Hepatocyte (in vitro differentiated cells): Measurements from ENCODE around the gene EEF1AKMT3. TPM values are rescaled to one million over a fixed set of nuclear protein-coding genes. Genes with fewer than 3 reads are reported as not detected.
A peak's percentile ranks its signal among the peaks of the same experiment; 100 is the strongest.

Source experiments
- DNase-seq: peaks from one replicate; pipeline ENCODE4 v3.0.0-alpha.2; 2016; ENCODE audit warnings: low spot score
- H2AFZ ChIP-seq: fragments of 200-600 bp; sonication (generic); 2 replicates; pipeline ENCODE4 v1.6.0; 2016; ENCODE audit warnings: antibody characterized with exemption, mild to moderate bottlenecking
- H3K27ac ChIP-seq: fragments of 200-600 bp; sonication (generic); 2 replicates; pipeline ENCODE4 v1.5.1; 2016; ENCODE audit warnings: mild to moderate bottlenecking
- H3K27me3 ChIP-seq: fragments of 200-600 bp; sonication (generic); 2 replicates; pipeline ENCODE4 v1.6.1; 2016
- H3K36me3 ChIP-seq: fragments of 200-600 bp; sonication (generic); replicated peaks from 2 replicates; pipeline ENCODE4 v1.5.1; 2016; ENCODE audit warnings: low read depth; ENCODE audit not compliant: insufficient read depth
- H3K4me1 ChIP-seq: fragments of 200-600 bp; sonication (generic); 2 replicates; pipeline ENCODE4 v1.5.1; 2016; ENCODE audit warnings: mild to moderate bottlenecking, moderate library complexity; ENCODE audit not compliant: insufficient read depth
- H3K4me2 ChIP-seq: fragments of 200-600 bp; sonication (generic); 2 replicates; pipeline ENCODE4 v1.6.0; 2016
- H3K4me3 ChIP-seq: fragments of 200-600 bp; sonication (generic); 2 replicates; pipeline ENCODE4 v1.5.1; 2016; ENCODE audit warnings: mild to moderate bottlenecking
- H3K79me2 ChIP-seq: fragments of 200-600 bp; sonication (generic); 2 replicates; pipeline ENCODE4 v1.6.0; 2017; ENCODE audit warnings: mild to moderate bottlenecking
- H3K9me2 ChIP-seq: fragments of 200-600 bp; sonication (generic); replicated peaks from 2 replicates; pipeline ENCODE4 v1.6.0; 2017; ENCODE audit warnings: mild to moderate bottlenecking; ENCODE audit not compliant: insufficient read depth
- H3K9me3 ChIP-seq: fragments of 200-600 bp; sonication (generic); 2 replicates; pipeline ENCODE4 v1.5.1; 2016; ENCODE audit warnings: low read depth, mild to moderate bottlenecking
- H4K20me1 ChIP-seq: fragments of 200-600 bp; sonication (generic); 2 replicates; pipeline ENCODE4 v1.6.0; 2016; ENCODE audit warnings: mild to moderate bottlenecking; ENCODE audit not compliant: insufficient read depth, poor library complexity, severe bottlenecking
- CTCF ChIP-seq: fragments of 200-600 bp; sonication (generic); IDR thresholded peaks from 2 replicates; pipeline ENCODE4 v1.5.1; 2016; ENCODE audit warnings: antibody characterized with exemption, mild to moderate bottlenecking; ENCODE audit not compliant: poor library complexity
- EZH2 ChIP-seq: fragments of 200-600 bp; sonication (generic); IDR thresholded peaks from 2 replicates; pipeline ENCODE4 v1.6.1; 2016; ENCODE audit warnings: antibody characterized with exemption, mild to moderate bottlenecking, borderline replicate concordance
- EZH2phosphoT487 ChIP-seq: fragments of 200-600 bp; sonication (generic); IDR thresholded peaks from one replicate; pipeline ENCODE4 v1.6.1; 2018; ENCODE audit warnings: antibody characterized with exemption, mild to moderate bottlenecking, low read depth, moderate library complexity; ENCODE audit not compliant: unreplicated experiment, severe bottlenecking
- WGBS: methylation state at CpG from one replicate; pipeline ENCODE4 v1.1.6; 2016; ENCODE audit warnings: low lambda C conversion rate; ENCODE audit errors: missing lambda C conversion rate; 5-methylcytosine and 5-hydroxymethylcytosine counted together
- polyA plus RNA-seq: library from polyadenylated mRNA; unstranded; fragments of >200 nt; fragmentation: Nextera tagmentation; extraction: Ambion mirVana; gene quantifications from 2 replicates; pipeline ENCODE4 v1.2.1, GENCODE V29; 2016
- total RNA-seq: library from RNA; depleted of rRNA; stranded (reverse); fragments of >200 nt; gene quantifications from 2 replicates; pipeline ENCODE4 v1.2.3, GENCODE V29; 2014

EEF1AKMT3 gene
- total and polyA plus RNA-seq, 2 experiments from 2014 or later, result 4.5 to 7.6 TPM

DNA sequence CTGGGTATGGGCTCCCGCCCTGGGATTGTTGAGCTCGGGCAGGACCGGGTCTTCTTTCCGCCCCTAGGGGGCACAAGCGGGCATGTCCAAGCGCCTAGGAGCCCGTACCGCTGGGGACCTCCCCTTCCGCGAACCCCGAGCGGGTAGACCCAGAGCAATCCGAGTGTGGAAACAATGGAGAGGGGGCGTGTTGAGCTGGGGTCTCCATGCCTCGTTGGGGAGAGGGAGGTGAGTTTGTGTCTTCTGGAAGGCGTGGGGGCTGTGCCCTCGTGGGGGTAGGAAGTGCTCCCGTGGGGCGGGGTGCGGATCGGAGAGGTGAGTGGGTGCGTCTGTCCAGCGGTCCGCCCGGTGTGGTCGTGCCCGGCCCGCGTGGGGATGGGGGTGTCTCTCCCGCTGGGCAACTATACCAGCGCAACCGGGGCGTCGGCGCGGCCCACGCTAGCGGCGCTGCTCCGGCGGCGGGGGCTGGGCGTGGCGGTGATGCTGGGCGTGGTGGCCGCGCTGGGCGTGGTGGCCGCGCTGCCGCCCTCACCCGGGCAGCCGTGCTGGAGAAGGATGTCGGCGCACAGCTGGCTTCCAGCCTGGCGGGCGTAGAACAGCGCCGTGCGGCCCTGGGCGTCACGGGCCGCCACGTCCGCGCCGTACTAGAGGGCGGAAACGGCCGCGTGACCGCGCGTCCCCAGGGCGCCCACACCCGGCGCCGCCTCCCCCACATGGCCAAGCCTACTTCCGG lies 46.1 kb upstream of the EEF1AKMT3 start:
- Histone ChIP-seq H3K79me2 (no peaks in the 10 kb centered on the region), H3K4me1 (peaks cover 6% of the 10 kb centered on the region), H2AFZ (peak overlapping the region; percentile 62), H3K27ac (no peak overlapping the region), H4K20me1 (no peaks in the 10 kb centered on the region), H3K27me3 (peaks cover 69% of the 10 kb centered on the region), H3K36me3 (no peaks in the 10 kb centered on the region), H3K4me3 (peak overlapping the region; percentile 60), H3K4me2 (peak overlapping the region; percentile 98), H3K9me2 (no peaks in the 10 kb centered on the region), H3K9me3 (no peaks in the 10 kb centered on the region)
- peak; percentile 59 for TF ChIP-seq EZH2
- no peak for TF ChIP-seq EZH2phosphoT487
- peak; percentile 65 for TF ChIP-seq CTCF
- peak; percentile 88 for DNase-seq
- 6% methylated on average over 40 of the region's 79 CpGs for WGBS

DNA sequence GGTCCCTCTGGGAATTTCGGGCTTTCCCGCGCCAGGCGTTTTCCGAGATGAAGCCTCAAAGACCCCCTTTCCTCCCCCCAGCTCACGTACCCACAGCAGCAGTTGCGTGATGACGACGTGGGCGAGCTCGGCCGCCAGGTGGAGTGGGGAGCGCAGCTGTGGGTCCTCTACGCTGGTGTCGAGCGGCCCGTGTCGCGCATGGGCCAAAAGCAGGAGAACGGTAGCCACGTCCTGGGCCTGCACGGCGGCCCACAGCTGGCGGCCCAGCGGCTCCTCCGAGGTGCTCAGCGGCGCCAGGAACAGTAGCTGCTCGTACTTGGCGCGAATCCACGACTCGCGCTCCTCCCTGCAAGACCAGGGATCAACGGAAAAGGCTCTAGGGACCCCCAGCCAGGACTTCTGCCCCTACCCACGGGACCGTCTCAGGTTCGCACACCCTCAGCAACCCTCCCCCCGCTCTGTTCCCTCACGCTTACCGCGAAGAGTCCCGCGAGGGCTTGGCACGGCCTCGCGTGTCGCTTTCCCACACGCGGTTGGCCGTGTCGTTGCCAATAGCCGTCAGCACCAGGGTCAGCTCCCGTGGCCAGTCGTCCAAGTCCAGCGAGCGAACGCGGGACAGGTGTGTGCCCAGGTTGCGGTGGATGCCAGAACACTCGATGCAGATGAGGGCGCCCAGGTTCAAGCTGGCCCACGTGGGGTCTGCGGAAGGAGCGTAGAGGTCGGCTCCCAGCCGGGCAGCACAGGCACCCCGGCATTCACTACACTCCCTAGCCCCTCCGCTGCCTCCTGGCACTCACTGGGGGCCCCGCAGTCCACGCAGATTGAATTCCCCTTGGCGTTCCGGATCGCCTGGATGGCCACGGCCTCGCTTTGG lies 45.3 kb upstream of the EEF1AKMT3 start:
- no peaks in the 10 kb centered on the region for H3K79me2 ChIP-seq
- no peaks in the 10 kb centered on the region for H3K9me2 ChIP-seq
- 16% methylated on average over 74 of the region's 76 CpGs for WGBS
- DNase-seq, result peak; percentile 46
- peak overlapping the region; percentile 98 for H3K4me2 ChIP-seq
- H2AFZ ChIP-seq, result peak overlapping the region; percentile 62
- H3K36me3 ChIP-seq, result no peaks in the 10 kb centered on the region
- TF ChIP-seq CTCF (peak; percentile 25), EZH2phosphoT487 (no peak), EZH2 (peak; percentile 43)
- no peak overlapping the region for H3K27ac ChIP-seq
- peak overlapping the region; percentile 60 for H3K4me3 ChIP-seq
- no peaks in the 10 kb centered on the region for H3K9me3 ChIP-seq
- H3K4me1 ChIP-seq, result peaks cover 6% of the 10 kb centered on the region
- no peaks in the 10 kb centered on the region for H4K20me1 ChIP-seq
- peaks cover 77% of the 10 kb centered on the region for H3K27me3 ChIP-seq

DNA sequence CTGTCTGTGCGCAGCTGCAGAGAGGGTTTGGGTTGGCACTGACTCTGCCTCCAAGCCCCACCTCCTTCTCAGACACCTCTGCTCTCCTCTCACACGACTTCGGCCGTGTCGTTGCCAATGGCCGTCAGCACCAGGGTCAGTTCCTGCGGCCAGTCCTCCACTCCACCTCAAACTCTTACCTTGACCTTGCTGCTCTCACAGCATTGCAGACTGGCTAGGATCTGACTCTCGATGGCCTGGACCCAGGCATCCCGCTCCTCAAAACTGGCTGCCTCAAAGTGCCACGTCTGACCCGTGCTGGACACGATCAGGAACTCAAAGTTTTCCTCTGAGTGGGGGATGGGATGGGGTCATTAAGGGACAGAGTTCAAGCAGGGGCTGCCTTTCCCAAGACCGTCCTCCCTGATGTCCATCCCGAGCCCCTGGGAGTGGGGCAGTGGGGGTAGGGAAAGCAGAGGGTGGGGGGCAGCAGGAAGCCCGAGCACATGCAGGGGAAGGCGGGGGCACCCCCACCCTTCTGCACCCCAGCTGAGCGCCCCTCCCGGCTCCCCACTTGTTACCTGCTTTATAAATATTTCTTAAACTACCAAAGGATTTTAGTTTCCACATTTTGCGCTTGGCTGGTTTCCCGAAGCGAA lies 44.5 kb upstream of the EEF1AKMT3 start:
- TF ChIP-seq EZH2 (no peak), CTCF (no peak), EZH2phosphoT487 (no peak)
- peaks cover 6% of the 10 kb centered on the region for H3K4me1 ChIP-seq
- no peaks in the 10 kb centered on the region for H3K9me3 ChIP-seq
- no peaks in the 10 kb centered on the region for H3K9me2 ChIP-seq
- H3K27me3 ChIP-seq, result peaks cover 84% of the 10 kb centered on the region
- no peak for DNase-seq
- H3K4me2 ChIP-seq, result no peak overlapping the region
- H2AFZ ChIP-seq, result no peak overlapping the region
- no peaks in the 10 kb centered on the region for H4K20me1 ChIP-seq
- H3K4me3 ChIP-seq, result no peak overlapping the region
- H3K36me3 ChIP-seq, result no peaks in the 10 kb centered on the region
- no peak overlapping the region for H3K27ac ChIP-seq
- H3K79me2 ChIP-seq, result no peaks in the 10 kb centered on the region
- 32% methylated on average over 17 of the region's 21 CpGs for WGBS
